Psoas muscle (tissue), 8 donors: Measurements from ENCODE around the gene CLPSL1. TPM values are rescaled to one million over a fixed set of nuclear protein-coding genes. Genes with fewer than 3 reads are reported as not detected.

Source experiments
- ATAC-seq, 4 donors: fragments of 200-7000 bp; cut with Tn5 transposase; one replicate each; pipeline ENCODE4 v1.9.1; 2020; ENCODE audit warnings: moderate library complexity in 3 of 4, mild to moderate bottlenecking in 2 of 4
- DNase-seq, 2 donors: peaks; one replicate each; pipeline ENCODE4 v3.0.0-alpha.2; 2020
- H3K27ac ChIP-seq: fragments of 200-600 bp; one replicate; pipeline ENCODE4 v1.8.0; 2022
- H3K27me3 ChIP-seq, 3 donors: fragments of 200-600 bp in 1 of 3; one replicate each; pipeline versions ENCODE4 v1.6.1 to v1.8.0; 2013 to 2022; ENCODE audit warnings: low read length in 2 of 3, mild to moderate bottlenecking in 2 of 3, moderate library complexity in 1 of 3; ENCODE audit not compliant: insufficient read depth in 3 of 3
- H3K36me3 ChIP-seq, 2 donors: fragments of 200-600 bp in 1 of 2; one replicate each; pipeline versions ENCODE4 v1.6.1 to v1.8.0; 2013 to 2022; ENCODE audit warnings: low read depth in 1 of 2, mild to moderate bottlenecking in 1 of 2, moderate library complexity in 1 of 2; ENCODE audit not compliant: insufficient read depth in 1 of 2
- H3K4me1 ChIP-seq: fragments of 200-600 bp; one replicate; pipeline ENCODE4 v1.8.0; 2022
- H3K4me3 ChIP-seq: fragments of 200-600 bp; one replicate; pipeline ENCODE4 v1.8.0; 2022; ENCODE audit warnings: mild to moderate bottlenecking
- H3K9me3 ChIP-seq: fragments of 200-600 bp; one replicate; pipeline ENCODE4 v1.8.0; 2022
- CTCF ChIP-seq: fragments of 200-600 bp; IDR thresholded peaks from one replicate; pipeline ENCODE4 v1.8.0; 2022; ENCODE audit warnings: antibody characterized with exemption
- WGBS, 3 donors: extraction: QIAGEN DNeasy Blood & Tissue Kit; methylation state at CpG; one replicate each; pipeline versions ENCODE4 v1.1.6 to v1.1.7; 2013; 5-methylcytosine and 5-hydroxymethylcytosine counted together
- intact Hi-C, 2 donors: fragments of 100-400 bp; cut with DNase I; formaldehyde crosslinking; loops; one replicate each; pipeline versions ENCODE4 v1.11.0 to v1.14.2; 2022
- polyA plus RNA-seq, 3 donors: library from polyadenylated mRNA; stranded (reverse); fragments of 200-250 nt; gene quantifications; one replicate each; pipeline ENCODE4 v1.2.3, GENCODE V29; 2013
- total RNA-seq, 4 donors: library from RNA; stranded (reverse); fragmentation: NEBNext Ultra II Directional in 2 of 4; extraction: Animal tissue kit (Norgen Biotek cat#: 25700) in 2 of 4; gene quantifications; one replicate each; pipeline versions ENCODE4 v1.2.1 to v1.2.4, GENCODE V29; 2021 to 2023
- donor health status: healthy with polysubstance abuse.
- donor health status: DM: no; HTN: no; CAD: no; lungs with moderate emphysema.
- donor health status: Bipolar disorder and iron deficiency.
- donor health status: healthy.
- donor health status: DM: yes; HTN: yes; CAD: no.
- donor health status: DM: no; HTN: no; CAD: no.
- donor health status: DM: no; HTN: no; CAD: no.
- donor health status: DM: yes; HTN: yes; CAD: no.

CLPSL1 gene
- total and polyA plus RNA-seq, 7 donors, result not detected

- H3K4me3 ChIP-seq, result no peak overlapping the region
- no peaks in the 10 kb centered on the region for H3K9me3 ChIP-seq
- H3K27me3 ChIP-seq, result peaks cover 0 to 25% (median 0%) of the 10 kb centered on the region in 3 donors
- no peak for DNase-seq
- intact Hi-C loops, result no loop called here
- no peaks in the 10 kb centered on the region for H3K4me1 ChIP-seq
- no peak overlapping the region for H3K27ac ChIP-seq
- WGBS, 3 donors, result 38 to 60% (median 56%) methylated on average over 14 of the region's 14 CpGs
- peak; percentile 88 to 95 (median 92) for ATAC-seq
- no peak for TF ChIP-seq CTCF
- no peaks in the 10 kb centered on the region for H3K36me3 ChIP-seq
Measured at GRCh38 chr6:35810971-35811698, 30.3 kb downstream of the CLPSL1 start.

- intact Hi-C loops, result no loop called here
- ATAC-seq, result peak in 1 of 4 donors; percentile 6
- Histone ChIP-seq H3K36me3 (no peaks in the 10 kb centered on the region), H3K9me3 (no peaks in the 10 kb centered on the region), H3K4me3 (no peak overlapping the region), H3K4me1 (no peaks in the 10 kb centered on the region), H3K27me3 (peaks cover 0 to 20% (median 0%) of the 10 kb centered on the region in 3 donors), H3K27ac (no peak overlapping the region)
- 55 to 62% (median 61%) methylated on average over 6 of the region's 6 CpGs for WGBS, 3 donors
- no peak for DNase-seq
- no peak for TF ChIP-seq CTCF
Measured at GRCh38 chr6:35811699-35811995, 30.8 kb downstream of the CLPSL1 start.

- Histone ChIP-seq H3K27me3 (no peaks in the 10 kb centered on the region), H3K4me3 (no peak overlapping the region), H3K36me3 (no peaks in the 10 kb centered on the region), H3K9me3 (peaks cover 12% of the 10 kb centered on the region), H3K4me1 (no peaks in the 10 kb centered on the region), H3K27ac (no peak overlapping the region)
- no peak for DNase-seq
- intact Hi-C loops, result no loop called here
- no peak for TF ChIP-seq CTCF
- ATAC-seq, result no peak
Measured at GRCh38 chr6:35817515-35817914, 36.7 kb downstream of the CLPSL1 start.

- DNase-seq (no peak), ATAC-seq (no peak)
- no peak overlapping the region for H3K27ac ChIP-seq
- H3K4me3 ChIP-seq, result no peak overlapping the region
- peaks cover 0 to 5% (median 0%) of the 10 kb centered on the region in 3 donors for H3K27me3 ChIP-seq
- WGBS, 3 donors, result 81 to 90% (median 82%) methylated on average over 2 of the region's 2 CpGs
- intact Hi-C loops, result no loop called here
- no peaks in the 10 kb centered on the region for H3K36me3 ChIP-seq
- H3K4me1 ChIP-seq, result no peaks in the 10 kb centered on the region
- no peaks in the 10 kb centered on the region for H3K9me3 ChIP-seq
- no peak for TF ChIP-seq CTCF
Measured at GRCh38 chr6:35823601-35824000, 42.8 kb downstream of the CLPSL1 start.
